Activated CD8-positive, alpha-beta memory T cell treated with anti-CD3 and anti-CD28 coated beads, Interleukin-2, amount 50 U/mL, for 24 hours (primary cell): ENCODE data around the gene DRAP1.
A peak's percentile ranks its signal among the peaks of the same experiment; 100 is the strongest.

Experiments used
- DNase-seq: peaks from one replicate; pipeline ENCODE4 v3.0.0-alpha.2; 2020; ENCODE audit errors: extremely low read depth

The DRAP1 gene

GRCh38 chr11:65961267-65962140, 42.3 kb downstream of the DRAP1 start, which contains the start of gene SART1:
TSS of gene SART1 (plus strand) at chr11:65961734. CDS start at chr11:65961781, 47 bp downstream.
- DNase-seq, result peak; percentile 94

GRCh38 chr11:65962141-65962564, 42.9 kb downstream of the DRAP1 start:
- no peak for DNase-seq

- no peak for DNase-seq
These were observed 45.7 kb downstream of the DRAP1 start for GRCh38 chr11:65964906-65965305.

- no peak for DNase-seq
These were observed 46.9 kb downstream of the DRAP1 start for GRCh38 chr11:65965986-65966762.

GRCh38 chr11:65967329-65967934, 48.2 kb downstream of the DRAP1 start:
- DNase-seq, result no peak

GRCh38 chr11:65968600-65969482, 49.6 kb downstream of the DRAP1 start:
- no peak for DNase-seq
